ENCODE data around the gene ELOF1. TPM values are rescaled to one million over a fixed set of nuclear protein-coding genes. Genes with fewer than 3 reads are reported as not detected.
"Not testable (repeated sequence)": the region's sequence is repeated elsewhere in the genome, so short reads cannot be mapped to it uniquely, and the experiment has no call there.

The ELOF1 gene
- total RNA-seq, 2 experiments from 2014 or later, result 31.8 to 33.2 TPM

DNA sequence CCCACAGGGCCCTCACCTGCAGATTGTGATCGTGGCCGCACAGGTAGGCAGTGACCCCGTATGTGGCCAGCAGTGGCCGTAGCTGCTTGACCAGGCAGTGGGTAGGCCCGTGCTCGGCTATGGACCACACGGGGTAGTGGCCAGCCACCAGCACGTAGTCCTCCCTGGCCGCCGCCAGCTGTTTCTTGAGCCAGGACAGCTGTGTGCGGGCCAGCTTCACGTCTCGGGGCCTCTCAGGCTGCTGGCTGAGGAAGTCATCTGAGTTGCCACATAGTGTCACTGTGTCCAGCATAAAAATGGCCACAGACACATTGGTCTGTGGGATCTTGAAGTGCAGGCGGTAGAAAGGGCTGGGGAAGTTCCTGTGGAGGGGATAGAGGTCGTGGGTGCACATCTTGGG is 17.2 kb upstream of the ELOF1 start:
- peak overlapping the region; percentile 11 for H3K27ac Mint-ChIP-seq
- TF ChIP-seq, protein P1, sequence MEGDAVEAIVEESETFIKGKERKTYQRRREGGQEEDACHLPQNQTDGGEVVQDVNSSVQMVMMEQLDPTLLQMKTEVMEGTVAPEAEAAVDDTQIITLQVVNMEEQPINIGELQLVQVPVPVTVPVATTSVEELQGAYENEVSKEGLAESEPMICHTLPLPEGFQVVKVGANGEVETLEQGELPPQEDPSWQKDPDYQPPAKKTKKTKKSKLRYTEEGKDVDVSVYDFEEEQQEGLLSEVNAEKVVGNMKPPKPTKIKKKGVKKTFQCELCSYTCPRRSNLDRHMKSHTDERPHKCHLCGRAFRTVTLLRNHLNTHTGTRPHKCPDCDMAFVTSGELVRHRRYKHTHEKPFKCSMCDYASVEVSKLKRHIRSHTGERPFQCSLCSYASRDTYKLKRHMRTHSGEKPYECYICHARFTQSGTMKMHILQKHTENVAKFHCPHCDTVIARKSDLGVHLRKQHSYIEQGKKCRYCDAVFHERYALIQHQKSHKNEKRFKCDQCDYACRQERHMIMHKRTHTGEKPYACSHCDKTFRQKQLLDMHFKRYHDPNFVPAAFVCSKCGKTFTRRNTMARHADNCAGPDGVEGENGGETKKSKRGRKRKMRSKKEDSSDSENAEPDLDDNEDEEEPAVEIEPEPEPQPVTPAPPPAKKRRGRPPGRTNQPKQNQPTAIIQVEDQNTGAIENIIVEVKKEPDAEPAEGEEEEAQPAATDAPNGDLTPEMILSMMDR (IDR thresholded peaks at IDR 0.05), result no peak
- H3K9me3 Mint-ChIP-seq, result no peaks in the 10 kb centered on the region
- no peak for DNase-seq
- ChIA-PET CTCF (interaction anchor here (0.6 to 1.4 kb wide), 2 partner anchors 16 to 995 kb away, joined by 4 read pairs; no protein-coding TSS in a partner anchor), POLR2A (interaction anchor here (0.8 kb wide), 1 partner anchor 17 kb away, joined by 4 read pairs; the partner anchor contains the start of gene ELOF1)
- H3K4me1 Mint-ChIP-seq (ENCODE audit: low read depth), result peaks cover 12% of the 10 kb centered on the region
- Histone ChIP-seq H3K27me3 (ENCODE audit: control insufficient read depth in 1 of 2, insufficient read depth in 2 of 2, low read length in 2 of 2) (no peaks in the 10 kb centered on the region), H3K27ac (ENCODE audit: low read depth in 1 of 2, low read length in 2 of 2) (no peak overlapping the region), H3K36me3 (ENCODE audit: insufficient read depth, low read length) (peaks cover 13% of the 10 kb centered on the region), H3K9me3 (ENCODE audit: control insufficient read depth in 1 of 2, insufficient read depth in 1 of 2, low read length in 2 of 2) (no peaks in the 10 kb centered on the region), H3K4me1 (ENCODE audit: insufficient read depth, low read length) (peaks cover 33% of the 10 kb centered on the region), H3K4me3 (ENCODE audit: low read length) (no peak overlapping the region)
- no peak overlapping the region for H3K4me3 Mint-ChIP-seq
- ATAC-seq (ENCODE audit: poor library complexity), result no peak
- peaks cover 11% of the 10 kb centered on the region for H3K36me3 Mint-ChIP-seq (ENCODE audit: low read depth)
- H3K27me3 Mint-ChIP-seq, result no peaks in the 10 kb centered on the region
- intact Hi-C loops (cut with DNase I, micrococcal nuclease), result no loop called here

DNA sequence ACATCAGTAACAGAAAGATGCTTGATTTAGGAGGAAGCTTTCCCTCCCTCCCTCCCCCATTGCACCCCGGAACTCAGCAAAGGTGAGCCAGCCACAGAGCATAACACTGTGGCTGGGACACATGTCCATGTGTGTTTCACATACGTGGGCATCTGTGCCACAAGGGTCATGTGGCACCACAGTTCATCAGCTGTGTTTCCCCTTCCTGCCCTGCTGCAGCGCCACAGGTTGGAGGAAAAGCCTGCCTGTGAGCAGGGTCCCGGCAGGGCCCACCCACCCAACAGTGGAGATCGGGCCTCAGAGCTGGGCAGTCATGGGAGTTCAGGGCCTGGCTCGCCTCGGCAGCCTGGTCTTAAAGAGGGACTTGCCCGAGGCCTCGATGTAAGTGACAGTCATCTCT is 15.7 kb upstream of the ELOF1 start:
- Histone ChIP-seq H3K4me3 (ENCODE audit: low read length) (no peak overlapping the region), H3K4me1 (ENCODE audit: insufficient read depth, low read length) (peaks cover 20% of the 10 kb centered on the region), H3K36me3 (ENCODE audit: insufficient read depth, low read length) (peaks cover 13% of the 10 kb centered on the region), H3K9me3 (ENCODE audit: control insufficient read depth in 1 of 2, insufficient read depth in 1 of 2, low read length in 2 of 2) (no peaks in the 10 kb centered on the region), H3K27me3 (ENCODE audit: control insufficient read depth in 1 of 2, insufficient read depth in 2 of 2, low read length in 2 of 2) (no peaks in the 10 kb centered on the region), H3K27ac (ENCODE audit: low read depth in 1 of 2, low read length in 2 of 2) (no peak overlapping the region)
- no peak overlapping the region for H3K27ac Mint-ChIP-seq
- ChIA-PET POLR2A (no interaction called here), CTCF (no interaction called here)
- ATAC-seq (ENCODE audit: poor library complexity) (no peak), DNase-seq (no peak)
- peaks cover 11% of the 10 kb centered on the region for H3K36me3 Mint-ChIP-seq (ENCODE audit: low read depth)
- H3K4me1 Mint-ChIP-seq (ENCODE audit: low read depth), result peaks cover 7% of the 10 kb centered on the region
- no peaks in the 10 kb centered on the region for H3K9me3 Mint-ChIP-seq
- intact Hi-C loops (cut with DNase I, micrococcal nuclease), result no loop called here
- H3K4me3 Mint-ChIP-seq, result no peak overlapping the region
- H3K27me3 Mint-ChIP-seq, result no peaks in the 10 kb centered on the region
- TF ChIP-seq, protein P1 (IDR thresholded peaks at IDR 0.05), result no peak

DNA sequence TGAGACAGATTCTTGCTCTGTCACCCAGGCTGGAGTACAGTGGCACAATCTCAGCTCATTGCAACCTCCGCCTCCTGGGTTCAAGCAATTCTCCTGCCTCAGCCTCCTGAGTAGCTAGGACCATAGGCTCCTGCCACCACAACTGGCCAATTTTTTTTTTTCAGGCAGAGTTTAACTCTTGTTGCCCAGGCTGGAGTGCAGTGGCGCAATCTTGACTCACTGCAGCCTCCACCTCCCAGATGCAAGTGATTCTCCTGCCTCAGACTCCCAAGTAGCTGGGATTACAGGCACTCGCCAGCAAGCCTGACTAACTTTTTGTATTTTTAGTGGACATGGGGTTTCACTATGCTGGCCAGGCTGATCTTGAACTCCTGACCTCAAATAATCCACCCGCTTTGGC is 14.7 kb upstream of the ELOF1 start:
- H3K27me3 ChIP-seq (ENCODE audit: control insufficient read depth in 1 of 2, insufficient read depth in 2 of 2, low read length in 2 of 2); H3K9me3 ChIP-seq (ENCODE audit: control insufficient read depth in 1 of 2, insufficient read depth in 1 of 2, low read length in 2 of 2); H3K27ac ChIP-seq (ENCODE audit: low read depth in 1 of 2, low read length in 2 of 2); H3K27me3 Mint-ChIP-seq; H3K27ac Mint-ChIP-seq; POLR2A ChIA-PET; CTCF ChIA-PET; H3K4me3 ChIP-seq (ENCODE audit: low read length); H3K9me3 Mint-ChIP-seq; H3K4me3 Mint-ChIP-seq; DNase-seq; H3K4me1 Mint-ChIP-seq (ENCODE audit: low read depth); ATAC-seq (ENCODE audit: poor library complexity); intact Hi-C loops (cut with DNase I, micrococcal nuclease): not testable (repeated sequence)
- peaks cover 13% of the 10 kb centered on the region for H3K36me3 ChIP-seq (ENCODE audit: insufficient read depth, low read length)
- H3K4me1 ChIP-seq (ENCODE audit: insufficient read depth, low read length), result peaks cover 15% of the 10 kb centered on the region
- peaks cover 11% of the 10 kb centered on the region for H3K36me3 Mint-ChIP-seq (ENCODE audit: low read depth)

DNA sequence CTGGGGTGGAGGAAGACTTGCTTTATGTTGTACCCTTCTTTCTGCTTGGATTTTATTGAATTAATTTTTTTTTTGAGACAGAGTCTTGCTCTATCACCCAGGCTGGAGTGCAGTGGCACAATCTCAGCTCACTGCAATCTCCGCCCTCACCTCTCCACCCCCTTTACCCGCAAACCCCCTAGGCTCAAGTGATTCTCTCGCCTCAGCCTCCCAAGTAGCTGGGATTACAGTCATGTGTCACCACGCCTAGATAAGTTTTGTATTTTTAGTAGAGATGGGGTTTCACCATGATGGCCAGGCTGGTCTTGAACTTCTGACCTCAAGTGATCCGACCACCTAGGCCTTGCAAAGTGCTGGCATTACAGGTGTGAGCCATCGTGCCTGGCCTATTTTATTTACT is 14.3 kb upstream of the ELOF1 start:
- peaks cover 13% of the 10 kb centered on the region for H3K36me3 ChIP-seq (ENCODE audit: insufficient read depth, low read length)
- peaks cover 11% of the 10 kb centered on the region for H3K36me3 Mint-ChIP-seq (ENCODE audit: low read depth)
- H3K4me1 Mint-ChIP-seq (ENCODE audit: low read depth); H3K4me3 Mint-ChIP-seq; ATAC-seq (ENCODE audit: poor library complexity); H3K27ac ChIP-seq (ENCODE audit: low read depth in 1 of 2, low read length in 2 of 2); intact Hi-C loops (cut with DNase I, micrococcal nuclease); H3K27me3 Mint-ChIP-seq; H3K27me3 ChIP-seq (ENCODE audit: control insufficient read depth in 1 of 2, insufficient read depth in 2 of 2, low read length in 2 of 2); POLR2A ChIA-PET; H3K9me3 Mint-ChIP-seq; H3K27ac Mint-ChIP-seq; CTCF ChIA-PET; H3K4me3 ChIP-seq (ENCODE audit: low read length); DNase-seq; H3K9me3 ChIP-seq (ENCODE audit: control insufficient read depth in 1 of 2, insufficient read depth in 1 of 2, low read length in 2 of 2): not testable (repeated sequence)
- H3K4me1 ChIP-seq (ENCODE audit: insufficient read depth, low read length), result peaks cover 11% of the 10 kb centered on the region

All from CD4-positive, alpha-beta T cell (primary cell).